GM12878 (cell line): ENCODE measurements around the gene BAG3.

Experiments used
- BRCA1 ChIP-seq: IDR thresholded peaks from 2 replicates; pipeline ENCODE4 v1.6.1; 2011; ENCODE audit warnings: low read depth, low read length, improper control_type of control experiment
- CEBPB ChIP-seq, 2 experiments: fragments of 150-350 bp in 1 of 2; IDR thresholded peaks; 2 replicates each; pipeline ENCODE4 v1.6.1; 2012 to 2014; ENCODE audit warnings: low read depth in 2 of 2, low read length in 2 of 2, borderline replicate concordance in 1 of 2, inconsistent platforms in 1 of 2
- CREB1 ChIP-seq: IDR thresholded peaks from 2 replicates; pipeline ENCODE4 v1.6.1; 2012; ENCODE audit warnings: low read depth, mild to moderate bottlenecking, inconsistent platforms
- CTCF ChIP-seq, 3 experiments: IDR thresholded peaks in 2 of 3; conservative IDR thresholded peaks in 1 of 3; 2 replicates each; pipeline ENCODE4 v1.5.1; 2011; ENCODE audit warnings: low read depth in 3 of 3, low read length in 3 of 3, mild to moderate bottlenecking in 3 of 3, control low read depth in 2 of 3, moderate library complexity in 2 of 3, inconsistent platforms in 1 of 3, mixed read lengths in 1 of 3; ENCODE audit not compliant: control insufficient read depth in 2 of 3, insufficient read depth in 1 of 3; ENCODE audit errors: extremely low read depth in 1 of 3
- EP300 ChIP-seq, 2 experiments: fragments of 150-350 bp in 1 of 2; IDR thresholded peaks; 2 replicates each; pipeline ENCODE4 v1.6.1; 2011 to 2012; ENCODE audit warnings: low read depth in 2 of 2, low read length in 2 of 2, borderline replicate concordance in 1 of 2, improper control_type of control experiment in 1 of 2, inconsistent platforms in 1 of 2; ENCODE audit not compliant: control insufficient read depth in 1 of 2
- FOXM1 ChIP-seq: IDR thresholded peaks from 2 replicates; pipeline ENCODE4 v1.6.1; 2012; ENCODE audit warnings: low read depth, mild to moderate bottlenecking, inconsistent platforms, low read length, moderate library complexity
- POLR2A ChIP-seq: IDR thresholded peaks from 2 replicates; pipeline ENCODE4 v1.6.1; 2011; ENCODE audit warnings: low read depth, mild to moderate bottlenecking, low read length
- REST ChIP-seq: IDR thresholded peaks from 2 replicates; pipeline ENCODE4 v1.6.1; 2012; ENCODE audit warnings: mild to moderate bottlenecking, low read depth, low read length
- SMAD1 ChIP-seq: fragments of 450-650 bp; IDR thresholded peaks from 2 replicates; pipeline ENCODE4 v1.6.1; 2018; ENCODE audit warnings: mild to moderate bottlenecking, low read depth; ENCODE audit not compliant: partially characterized antibody

- TF ChIP-seq EP300 (IDR thresholded peaks at IDR 0.05; ENCODE audit: borderline replicate concordance in 1 of 2, control insufficient read depth in 1 of 2, low read depth in 2 of 2, low read length in 2 of 2): no peak
- no peak for TF ChIP-seq CTCF (IDR thresholded peaks at IDR 0.05 in 2 of 3, conservative IDR thresholded peaks at IDR 0.05 in 1 of 3; ENCODE audit: control insufficient read depth in 2 of 3, extremely low read depth in 1 of 3, insufficient read depth in 1 of 3, low read depth in 3 of 3, low read length in 3 of 3)
- no peak for TF ChIP-seq CREB1
- TF ChIP-seq REST: no peak
- no peak for TF ChIP-seq POLR2A
- TF ChIP-seq CEBPB (IDR thresholded peaks at IDR 0.05; ENCODE audit: borderline replicate concordance in 1 of 2, low read depth in 2 of 2, low read length in 2 of 2): no peak
- TF ChIP-seq BRCA1: no peak
- no peak for TF ChIP-seq FOXM1
- no peak for TF ChIP-seq SMAD1
Measured at GRCh38 chr10:119714484-119714816, 63.3 kb downstream of the BAG3 start.
